ENCODE data around the gene ELOA.
"Not testable (repeated sequence)": the region's sequence is repeated elsewhere in the genome, so short reads cannot be mapped to it uniquely, and the experiment has no call there.

Gene ELOA

GRCh38 chr1:23743287-23744152 is at the start of gene ELOA:
Gene ELOA, plus strand, starts transcription at chr1:23743471. Its CDS starts 33 bp downstream, at chr1:23743504.
- DNase-seq, result no peak

- no peak for DNase-seq
Observed at GRCh38 chr1:23693599-23693998, 49.7 kb upstream of the ELOA start.

GRCh38 chr1:23694371-23694770 is 48.9 kb upstream of the ELOA start:
- DNase-seq, result no peak

GRCh38 chr1:23695667-23696066 is 47.6 kb upstream of the ELOA start:
- DNase-seq, result no peak

GRCh38 chr1:23696335-23696989 is 46.8 kb upstream of the ELOA start:
- DNase-seq, result no peak

- DNase-seq, result no peak
Observed at GRCh38 chr1:23698466-23698865, 44.8 kb upstream of the ELOA start.

GRCh38 chr1:23699280-23700179 is 43.7 kb upstream of the ELOA start:
- no peak for DNase-seq

- no peak for DNase-seq
Observed at GRCh38 chr1:23701310-23701709, 42.0 kb upstream of the ELOA start.

- no peak for DNase-seq
Observed at GRCh38 chr1:23701996-23702395, 41.3 kb upstream of the ELOA start.

- no peak for DNase-seq
Observed at GRCh38 chr1:23704834-23705495, 38.3 kb upstream of the ELOA start.

- DNase-seq, result no peak
Observed at GRCh38 chr1:23709229-23709628, 34.0 kb upstream of the ELOA start.

- peak; percentile 38 for DNase-seq
Observed at GRCh38 chr1:23718482-23718881, 24.8 kb upstream of the ELOA start.

- DNase-seq, result no peak
Observed at GRCh38 chr1:23719162-23719820, 24.0 kb upstream of the ELOA start.

GRCh38 chr1:23720256-23720995 is 22.8 kb upstream of the ELOA start:
- no peak for DNase-seq

- no peak for DNase-seq
Observed at GRCh38 chr1:23722652-23723051, 20.6 kb upstream of the ELOA start.

GRCh38 chr1:23726686-23727085 is 16.6 kb upstream of the ELOA start:
- no peak for DNase-seq

GRCh38 chr1:23727362-23727811 is 15.9 kb upstream of the ELOA start:
- no peak for DNase-seq

GRCh38 chr1:23732363-23733224 is 10.7 kb upstream of the ELOA start:
- no peak for DNase-seq

GRCh38 chr1:23733281-23733680 is 10.0 kb upstream of the ELOA start:
- DNase-seq, result not testable (repeated sequence)

GRCh38 chr1:23736437-23737134 is 6.7 kb upstream of the ELOA start:
- no peak for DNase-seq
